Measurements from ENCODE around the gene TRIP4. TPM values are rescaled to one million over a fixed set of nuclear protein-coding genes. Genes with fewer than 3 reads are reported as not detected.

The TRIP4 gene
- total and polyA plus RNA-seq, 9 of the 15 experiments (the other 6 are each of a cell fraction or from before 2014, with no cell fraction given) = 7.6 to 23.3 (median 16.7) TPM

DNA sequence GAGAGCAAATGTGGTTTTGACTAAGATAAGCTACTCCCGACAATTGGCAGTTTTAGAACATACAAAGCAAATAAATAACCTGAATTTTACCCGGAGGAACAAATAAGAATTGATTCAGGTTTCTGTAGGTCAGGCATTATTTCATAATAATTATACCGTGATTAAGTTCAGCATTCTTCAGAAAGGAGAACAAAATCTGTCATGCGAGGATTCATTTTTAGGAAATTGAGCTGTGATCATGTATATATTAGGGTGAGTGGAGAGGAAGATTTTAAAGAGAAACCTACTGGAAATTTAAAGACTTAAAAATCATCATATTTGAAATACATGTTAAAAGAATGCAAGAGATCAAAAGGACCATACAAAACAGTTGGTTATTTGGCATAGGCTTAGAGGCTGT lies 93.3 kb downstream of the TRIP4 start:
- Histone ChIP-seq H3K9me3 (replicated peaks; ENCODE audit: control insufficient read depth, insufficient read depth, low read depth, low read length) (no peaks in the 10 kb centered on the region), H3K36me3 (ENCODE audit: control insufficient read depth, insufficient read depth, low read length) (peaks cover 38% of the 10 kb centered on the region), H2AFZ (ENCODE audit: low read depth, low read length) (no peak overlapping the region), H3K4me3 (no peak overlapping the region), H3K9me1 (ENCODE audit: control insufficient read depth, insufficient read depth, low read length) (no peaks in the 10 kb centered on the region), H3K9ac (ENCODE audit: insufficient read depth in 1 of 2, low read depth in 2 of 2, low read length in 2 of 2) (no peak overlapping the region), H3K4me2 (ENCODE audit: insufficient read depth, low read length) (no peak overlapping the region), H3K4me1 (replicated peaks in 1 of 2; ENCODE audit: control insufficient read depth in 2 of 2, insufficient read depth in 2 of 2, low read length in 2 of 2) (no peaks in the 10 kb centered on the region; a peak in 1 of 5 replicates), H3K79me2 (ENCODE audit: control insufficient read depth, insufficient read depth, low read length) (peaks cover 62% of the 10 kb centered on the region), H3K27ac (ENCODE audit: extremely low read depth, low read depth, low read length) (no peak overlapping the region), H4K20me1 (replicated peaks; ENCODE audit: control insufficient read depth, insufficient read depth, low read length) (peaks cover 5% of the 10 kb centered on the region; the same call in 1 of the 2 replicates), H3K27me3 (ENCODE audit: control insufficient read depth in 2 of 2, insufficient read depth in 2 of 2, low read length in 2 of 2) (no peaks in the 10 kb centered on the region)
- FAIRE-seq = no peak
- intact Hi-C loops (cut with micrococcal nuclease) (no loop called here), in situ Hi-C loops (cut with MboI) (no loop called here)
- ChIA-PET CTCF (ENCODE audit: low intra/inter-chr PET ratio) (no interaction called here), POLR2A (interaction anchor here (1.0 to 8.6 kb wide), 2 partner anchors 12 to 21 kb away, joined by 4 to 38 read pairs; partner anchors contain the start of gene ZNF609)
- no TSS peak for BruUV-seq (replicated peaks)
- no peak for ATAC-seq
- WGBS (ENCODE audit: insufficient coverage, low coverage, missing lambda C conversion rate) = 74% methylated on average over 4 of the region's 4 CpGs
- DNase-seq (ENCODE audit: extremely low read depth in 1 of 4, low spot score in 3 of 4) = no peak
- no peak for TF ChIP-seq TRIM24 (IDR thresholded peaks at IDR 0.05)
- no peak for TF ChIP-seq AFF1 (IDR thresholded peaks at IDR 0.05; ENCODE audit: low read depth in 1 of 2, partially characterized antibody in 2 of 2)
- no peak for TF ChIP-seq TCF15 (CRISPR knock-in tag; IDR thresholded peaks at IDR 0.05)
- TF ChIP-seq ZNF655 (CRISPR knock-in tag; IDR thresholded peaks at IDR 0.05) = no peak
- TF ChIP-seq NCOR1 (IDR thresholded peaks at IDR 0.05) = no peak
- TF ChIP-seq MEF2A (IDR thresholded peaks at IDR 0.05; ENCODE audit: control insufficient read depth, low read depth, low read length) = no peak
- TF ChIP-seq ZNF444 (CRISPR knock-in tag; IDR thresholded peaks at IDR 0.05) = no peak
- TF ChIP-seq, protein P1, sequence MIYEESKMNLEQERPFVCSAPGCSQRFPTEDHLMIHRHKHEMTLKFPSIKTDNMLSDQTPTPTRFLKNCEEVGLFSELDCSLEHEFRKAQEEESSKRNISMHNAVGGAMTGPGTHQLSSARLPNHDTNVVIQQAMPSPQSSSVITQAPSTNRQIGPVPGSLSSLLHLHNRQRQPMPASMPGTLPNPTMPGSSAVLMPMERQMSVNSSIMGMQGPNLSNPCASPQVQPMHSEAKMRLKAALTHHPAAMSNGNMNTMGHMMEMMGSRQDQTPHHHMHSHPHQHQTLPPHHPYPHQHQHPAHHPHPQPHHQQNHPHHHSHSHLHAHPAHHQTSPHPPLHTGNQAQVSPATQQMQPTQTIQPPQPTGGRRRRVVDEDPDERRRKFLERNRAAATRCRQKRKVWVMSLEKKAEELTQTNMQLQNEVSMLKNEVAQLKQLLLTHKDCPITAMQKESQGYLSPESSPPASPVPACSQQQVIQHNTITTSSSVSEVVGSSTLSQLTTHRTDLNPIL (CRISPR knock-in tag; IDR thresholded peaks at IDR 0.05) = no peak
- no peak for TF ChIP-seq FOXO4 (CRISPR knock-in tag; IDR thresholded peaks at IDR 0.05)
- no peak for TF ChIP-seq THRA (IDR thresholded peaks at IDR 0.05)

Data from K562 (cell line).